Measurements from ENCODE around the gene TCF23.
"Not testable (repeated sequence)": the region's sequence is repeated elsewhere in the genome, so short reads cannot be mapped to it uniquely, and the experiment has no call there.

Gene TCF23

GRCh38 chr2:27115519-27115918, 33.3 kb upstream of the TCF23 start:
- peak; percentile 16 for DNase-seq (ENCODE audit: low read depth)
- no peak overlapping the region for H3K4me3 ChIP-seq (ENCODE audit: low read length)
- no peak for TF ChIP-seq CTCF (IDR thresholded peaks at IDR 0.05; ENCODE audit: insufficient read depth, low read depth, low read length, missing control alignments)

GRCh38 chr2:27117995-27118524, 30.7 kb upstream of the TCF23 start:
- no peak for TF ChIP-seq CTCF (IDR thresholded peaks at IDR 0.05; ENCODE audit: insufficient read depth, low read depth, low read length, missing control alignments)
- no peak for DNase-seq (ENCODE audit: low read depth)
- peak overlapping the region; percentile 52 for H3K4me3 ChIP-seq (ENCODE audit: low read length)

- DNase-seq (ENCODE audit: low read depth): peak; percentile 9
- no peak for TF ChIP-seq CTCF (IDR thresholded peaks at IDR 0.05; ENCODE audit: insufficient read depth, low read depth, low read length, missing control alignments)
- H3K4me3 ChIP-seq (ENCODE audit: low read length): peak within 1 kb of the TSS; percentile 52
Observed at GRCh38 chr2:27118525-27119329, 30.1 kb upstream of the TCF23 start, which contains the start of gene CGREF1. Gene CGREF1 (minus strand): TSS chr2:27119128. CDS start chr2:27104366, 14,762 bp downstream.

- DNase-seq (ENCODE audit: low read depth): not testable (repeated sequence)
- peak overlapping the region; percentile 38 for H3K4me3 ChIP-seq (ENCODE audit: low read length)
Observed at GRCh38 chr2:27119330-27119670, 29.5 kb upstream of the TCF23 start.

- no peak for DNase-seq (ENCODE audit: low read depth)
- no peak overlapping the region for H3K4me3 ChIP-seq (ENCODE audit: low read length)
- no peak for TF ChIP-seq CTCF (IDR thresholded peaks at IDR 0.05; ENCODE audit: insufficient read depth, low read depth, low read length, missing control alignments)
Observed at GRCh38 chr2:27121906-27122305, 26.9 kb upstream of the TCF23 start.

GRCh38 chr2:27122791-27123190, 26.0 kb upstream of the TCF23 start:
- no peak for DNase-seq (ENCODE audit: low read depth)
- H3K4me3 ChIP-seq (ENCODE audit: low read length): no peak overlapping the region
- no peak for TF ChIP-seq CTCF (IDR thresholded peaks at IDR 0.05; ENCODE audit: insufficient read depth, low read depth, low read length, missing control alignments)

- DNase-seq (ENCODE audit: low read depth): peak; percentile 10
- H3K4me3 ChIP-seq (ENCODE audit: low read length): peak within 1 kb of the TSS; percentile 49
- no peak for TF ChIP-seq CTCF (IDR thresholded peaks at IDR 0.05; ENCODE audit: insufficient read depth, low read depth, low read length, missing control alignments)
Observed at GRCh38 chr2:27123302-27124150, 25.3 kb upstream of the TCF23 start, which contains the start of gene ABHD1. Gene ABHD1 (plus strand): TSS chr2:27123815. CDS start chr2:27123949, 134 bp downstream.

All from epithelial cell of esophagus (primary cell).